ENCODE results near the gene CLEC10A. TPM values are rescaled to one million over a fixed set of nuclear protein-coding genes. Genes with fewer than 3 reads are reported as not detected.

The CLEC10A gene
- total RNA-seq, 2 experiments from 2014 or later: not detected

GRCh38 chr17:7039832-7040231, 40.2 kb downstream of the CLEC10A start:
- Histone ChIP-seq H3K4me2 (ENCODE audit: low read length) (peak overlapping the region; percentile 12; the same call in 1 of the 2 replicates), H3K9me2 (ENCODE audit: insufficient read depth, low read length) (no peaks in the 10 kb centered on the region), H3K27ac (ENCODE audit: low read depth, low read length, poor library complexity, severe bottlenecking) (peak overlapping the region; percentile 36), H3K4me1 (ENCODE audit: insufficient read depth, low read length, poor library complexity, severe bottlenecking) (peaks cover 27% of the 10 kb centered on the region), H2AFZ (ENCODE audit: low read length) (no peak overlapping the region), H3K4me3 (ENCODE audit: low read depth, low read length, poor library complexity, severe bottlenecking) (no peak overlapping the region), H4K20me1 (ENCODE audit: insufficient read depth, low read length) (no peaks in the 10 kb centered on the region), H3K36me3 (ENCODE audit: insufficient read depth, low read length) (no peaks in the 10 kb centered on the region), H3K9me3 (ENCODE audit: low read length) (no peaks in the 10 kb centered on the region), H3K79me2 (ENCODE audit: insufficient read depth, low read depth, low read length) (peaks cover 8% of the 10 kb centered on the region; the same call in 1 of the 2 replicates)
- peak; percentile 20 for DNase-seq (ENCODE audit: low spot score)
- TF ChIP-seq EZH2phosphoT487 (IDR thresholded peaks at IDR 0.05; ENCODE audit: borderline replicate concordance, low read depth, low read length) (no peak), CTCF (conservative IDR thresholded peaks at IDR 0.05; ENCODE audit: low read length) (0 out of 2 replicates have a peak, but pooled peaks have one; percentile 9)
- intact Hi-C loops (cut with micrococcal nuclease; ENCODE audit: unreplicated experiment): loop anchor here (5.0 kb wide), 1 partner anchor 397 kb away; the partner anchor contains the start of genes FGF11 and TMEM102
- ChIA-PET CTCF (ENCODE audit: unreplicated experiment) (no interaction called here), POLR2A (interaction anchor here (0.6 kb wide), 1 partner anchor 175 kb away, joined by 3 read pairs; no protein-coding TSS in a partner anchor)
- BruUV-seq (replicated peaks): no TSS peak

- CTCF ChIA-PET (ENCODE audit: unreplicated experiment): no interaction called here
- TF ChIP-seq EZH2phosphoT487 (IDR thresholded peaks at IDR 0.05; ENCODE audit: borderline replicate concordance, low read depth, low read length): no peak
- TF ChIP-seq CTCF (conservative IDR thresholded peaks at IDR 0.05; ENCODE audit: low read length): 0 out of 2 replicates have a peak, but pooled peaks have one; percentile 26
These were observed 41.8 kb downstream of the CLEC10A start for GRCh38 chr17:7038025-7038862.

More at GRCh38 chr17:7038025-7038862, 41.8 kb downstream of the CLEC10A start:
- Histone ChIP-seq H3K4me1 (ENCODE audit: insufficient read depth, low read length, poor library complexity, severe bottlenecking) (peaks cover 19% of the 10 kb centered on the region), H3K36me3 (ENCODE audit: insufficient read depth, low read length) (no peaks in the 10 kb centered on the region), H3K4me2 (ENCODE audit: low read length) (0 out of 2 replicates have a peak overlapping the region, but pooled peaks have one; percentile 12), H3K4me3 (ENCODE audit: low read depth, low read length, poor library complexity, severe bottlenecking) (no peak overlapping the region), H3K9me2 (ENCODE audit: insufficient read depth, low read length) (no peaks in the 10 kb centered on the region), H3K27ac (ENCODE audit: low read depth, low read length, poor library complexity, severe bottlenecking) (peak overlapping the region; percentile 13), H3K9me3 (ENCODE audit: low read length) (no peaks in the 10 kb centered on the region), H3K79me2 (ENCODE audit: insufficient read depth, low read depth, low read length) (peaks cover 8% of the 10 kb centered on the region; the same call in 1 of the 2 replicates), H4K20me1 (ENCODE audit: insufficient read depth, low read length) (no peaks in the 10 kb centered on the region), H2AFZ (ENCODE audit: low read length) (no peak overlapping the region)
- no TSS peak for BruUV-seq (replicated peaks)
- POLR2A ChIA-PET: no interaction called here
- intact Hi-C loops (cut with micrococcal nuclease; ENCODE audit: unreplicated experiment): loop anchor here (5.0 kb wide), 1 partner anchor 399 kb away; the partner anchor contains the start of genes FGF11 and TMEM102
- no peak for DNase-seq (ENCODE audit: low spot score)

All from OCI-LY7 (cell line).